Measurements from ENCODE around the gene CAMK2D. TPM values are rescaled to one million over a fixed set of nuclear protein-coding genes. Genes with fewer than 3 reads are reported as not detected.

CAMK2D gene
- total RNA-seq, 1 donor from 2014 or later, result 50.3 TPM

- no peaks in the 10 kb centered on the region for H3K27me3 ChIP-seq
- TF ChIP-seq POLR2A (IDR thresholded peaks at IDR 0.05), result no peak
- TF ChIP-seq CTCF (IDR thresholded peaks at IDR 0.05), result no peak
- TF ChIP-seq POLR2AphosphoS5 (IDR thresholded peaks at IDR 0.05; ENCODE audit: insufficient read depth in 1 of 2, low read depth in 1 of 2), result no peak
- no peak for DNase-seq (ENCODE audit: extremely low spot score in 2 of 2)
- no peak overlapping the region for H3K4me3 ChIP-seq
- H3K36me3 ChIP-seq, result no peaks in the 10 kb centered on the region
- no peak overlapping the region for H3K27ac ChIP-seq
- intact Hi-C loops (cut with DNase I), result no loop called here
- no peaks in the 10 kb centered on the region for H3K9me3 ChIP-seq
- H3K4me1 ChIP-seq, result no peaks in the 10 kb centered on the region
These were observed 172.5 kb downstream of the CAMK2D start for GRCh38 chr4:113588895-113589668.

- DNase-seq (ENCODE audit: extremely low spot score in 2 of 2), result no peak
- Histone ChIP-seq H3K27ac (no peak overlapping the region), H3K4me1 (no peaks in the 10 kb centered on the region), H3K27me3 (no peaks in the 10 kb centered on the region), H3K4me3 (no peak overlapping the region), H3K36me3 (no peaks in the 10 kb centered on the region), H3K9me3 (no peaks in the 10 kb centered on the region)
- TF ChIP-seq CTCF (IDR thresholded peaks at IDR 0.05), result no peak
- no peak for TF ChIP-seq POLR2A (IDR thresholded peaks at IDR 0.05)
- TF ChIP-seq POLR2AphosphoS5 (IDR thresholded peaks at IDR 0.05; ENCODE audit: insufficient read depth in 1 of 2, low read depth in 1 of 2), result no peak
- intact Hi-C loops (cut with DNase I), result no loop called here
These were observed 173.8 kb downstream of the CAMK2D start for GRCh38 chr4:113587640-113588275.

- no peak for DNase-seq (ENCODE audit: extremely low spot score in 2 of 2)
- H3K36me3 ChIP-seq, result no peaks in the 10 kb centered on the region
- H3K4me1 ChIP-seq, result no peaks in the 10 kb centered on the region
- intact Hi-C loops (cut with DNase I), result no loop called here
- TF ChIP-seq POLR2A (IDR thresholded peaks at IDR 0.05) (no peak), POLR2AphosphoS5 (IDR thresholded peaks at IDR 0.05; ENCODE audit: insufficient read depth in 1 of 2, low read depth in 1 of 2) (no peak), CTCF (IDR thresholded peaks at IDR 0.05) (no peak)
- no peaks in the 10 kb centered on the region for H3K27me3 ChIP-seq
- no peaks in the 10 kb centered on the region for H3K9me3 ChIP-seq
- H3K27ac ChIP-seq, result no peak overlapping the region
- H3K4me3 ChIP-seq, result no peak overlapping the region
These were observed 174.4 kb downstream of the CAMK2D start for GRCh38 chr4:113587156-113587555.

- TF ChIP-seq POLR2AphosphoS5 (IDR thresholded peaks at IDR 0.05; ENCODE audit: insufficient read depth in 1 of 2, low read depth in 1 of 2), result no peak
- no peak for TF ChIP-seq POLR2A (IDR thresholded peaks at IDR 0.05)
- TF ChIP-seq CTCF (IDR thresholded peaks at IDR 0.05), result no peak
- Histone ChIP-seq H3K27ac (no peak overlapping the region), H3K9me3 (no peaks in the 10 kb centered on the region), H3K4me3 (no peak overlapping the region), H3K27me3 (no peaks in the 10 kb centered on the region), H3K4me1 (no peaks in the 10 kb centered on the region), H3K36me3 (no peaks in the 10 kb centered on the region)
- DNase-seq (ENCODE audit: extremely low spot score in 2 of 2), result no peak
- intact Hi-C loops (cut with DNase I), result no loop called here
These were observed 175.5 kb downstream of the CAMK2D start for GRCh38 chr4:113586072-113586471.
